T-helper 22 cell (primary cell): ENCODE measurements around the gene NSUN4.
"Not testable (repeated sequence)": the region's sequence is repeated elsewhere in the genome, so short reads cannot be mapped to it uniquely, and the experiment has no call there.

Experiments
- DNase-seq: peaks from one replicate; pipeline ENCODE4 v3.0.0-alpha.2; 2020; ENCODE audit warnings: low read depth

The NSUN4 gene

DNA sequence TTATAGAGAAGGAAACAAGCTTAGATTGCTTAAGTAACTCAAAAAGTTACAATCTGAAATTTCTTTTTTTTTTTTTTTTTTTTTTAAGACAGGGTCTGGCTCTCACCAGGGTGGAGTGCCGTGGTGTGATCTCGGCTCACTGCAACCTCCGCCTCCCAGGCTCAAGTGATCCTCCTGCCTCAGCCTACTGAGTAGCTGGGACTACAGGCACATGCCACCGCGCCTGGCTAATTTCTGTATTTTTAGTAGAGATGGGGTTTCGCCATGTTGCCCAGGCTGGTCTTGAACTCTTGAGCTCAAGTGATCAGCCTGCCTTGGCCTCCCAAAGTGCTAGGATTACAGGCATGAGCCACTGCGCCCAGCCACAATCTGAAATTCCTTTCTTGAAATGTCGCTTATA, 27.1 kb downstream of the NSUN4 start:
- DNase-seq = not testable (repeated sequence)

DNA sequence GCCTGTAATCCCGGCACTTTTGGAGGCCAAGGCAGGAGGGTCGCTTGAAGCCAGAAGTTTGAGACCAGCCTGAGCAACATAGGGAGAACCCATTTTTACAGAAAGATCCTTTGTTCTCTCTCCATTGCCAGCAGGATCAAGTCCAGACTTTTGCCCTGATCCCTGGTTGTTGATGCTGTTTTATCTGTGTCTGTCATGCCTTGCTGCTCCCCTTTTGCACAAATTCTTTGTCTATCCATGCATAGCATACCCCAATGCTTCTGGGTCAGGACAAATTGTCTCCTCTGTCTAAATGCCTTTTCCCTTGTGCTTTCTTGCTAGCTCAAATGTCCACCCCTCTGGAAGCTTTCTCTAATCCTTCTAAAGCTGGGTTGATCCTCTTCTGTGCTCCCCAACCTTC, 28.2 kb downstream of the NSUN4 start:
- no peak for DNase-seq

DNA sequence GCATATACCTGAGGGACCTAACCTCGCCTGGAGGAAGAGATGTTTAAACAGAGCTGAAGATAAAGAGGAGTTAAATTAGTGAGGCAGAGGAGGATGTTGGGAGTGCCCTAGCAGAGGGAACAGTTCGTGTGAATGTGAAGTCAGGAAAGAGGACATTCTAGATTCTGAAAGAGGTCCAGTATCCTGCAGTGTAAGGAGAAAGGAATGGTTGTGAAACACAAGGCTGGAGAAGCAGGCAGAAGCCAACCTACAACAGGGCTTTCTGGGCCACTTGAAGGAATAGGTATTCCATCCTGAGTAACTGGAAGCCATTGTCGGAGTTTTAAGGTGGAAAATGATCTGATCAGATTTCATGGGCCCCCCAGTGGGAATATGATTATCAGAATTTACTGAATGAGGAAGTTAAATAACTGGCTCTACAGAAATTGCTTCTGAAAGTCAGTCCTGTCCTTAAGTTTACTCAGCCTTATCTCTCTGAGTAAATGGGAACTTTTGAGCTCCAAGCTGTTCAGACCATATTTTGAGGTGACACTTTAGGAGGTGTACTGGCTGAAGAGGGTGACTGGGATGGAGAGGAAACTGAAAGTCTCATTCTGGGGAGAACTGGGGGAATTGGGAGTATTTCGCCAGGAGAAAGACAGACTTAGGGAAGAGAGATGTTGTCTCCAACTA, 29.1 kb downstream of the NSUN4 start:
- DNase-seq = no peak

DNA sequence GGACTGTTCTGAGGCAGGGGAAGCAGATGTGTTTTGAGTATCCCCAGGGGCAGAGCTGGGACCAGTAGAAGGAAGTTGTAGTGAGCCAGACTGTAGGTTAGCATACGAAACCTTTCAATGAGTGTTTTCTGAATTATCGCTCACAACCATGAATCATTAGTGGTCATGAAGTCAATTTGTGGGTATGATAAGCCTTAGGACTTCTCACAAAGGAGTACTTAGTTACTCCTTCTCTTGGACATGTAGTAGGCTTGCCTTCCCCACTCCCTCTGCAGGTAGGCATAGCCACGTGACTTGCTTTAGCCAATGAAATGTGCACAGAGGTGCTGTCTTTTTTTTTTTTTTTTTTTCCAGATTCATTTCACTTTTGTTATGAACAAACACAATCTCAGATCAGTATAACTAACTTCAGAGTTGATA, 29.6 kb downstream of the NSUN4 start:
- DNase-seq = no peak

DNA sequence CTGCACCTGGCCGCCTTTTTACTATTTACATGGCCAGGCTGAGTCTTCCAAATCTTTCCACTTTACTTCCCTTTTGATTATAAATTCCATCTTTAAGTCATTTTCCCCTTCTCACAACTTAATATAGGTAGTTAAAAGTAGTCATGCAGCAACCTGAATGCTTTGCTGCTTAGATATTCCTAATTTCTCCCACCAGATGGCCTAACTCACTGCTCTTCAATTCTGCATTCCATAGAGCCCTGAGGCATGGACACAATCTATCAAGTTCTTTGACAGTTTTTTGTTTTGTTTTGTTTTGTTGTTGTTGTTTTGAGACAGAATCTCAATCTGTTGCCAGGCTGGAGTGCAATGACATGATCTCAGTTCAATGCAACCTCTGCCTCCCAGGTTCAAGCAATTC, 31.8 kb downstream of the NSUN4 start:
- DNase-seq = no peak

DNA sequence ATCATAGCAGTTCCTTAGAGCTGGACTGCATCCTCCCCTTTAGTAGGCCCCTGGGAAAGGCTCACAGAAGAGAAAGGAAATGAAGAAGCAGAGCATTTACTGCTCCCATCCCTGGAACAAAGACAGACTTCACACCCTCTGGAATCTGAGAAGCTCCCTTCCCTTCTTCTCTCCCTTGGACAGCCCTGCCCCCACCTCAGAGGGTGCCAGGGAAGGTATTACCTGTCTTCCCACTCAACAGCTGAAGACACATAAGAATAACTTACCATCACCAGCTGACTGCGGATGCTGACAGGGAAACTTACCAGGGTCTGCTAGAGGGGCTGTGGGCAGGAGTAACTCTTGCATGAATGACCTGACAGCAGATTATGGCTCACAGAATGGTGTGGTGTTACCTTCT, 39.4 kb downstream of the NSUN4 start:
- no peak for DNase-seq

DNA sequence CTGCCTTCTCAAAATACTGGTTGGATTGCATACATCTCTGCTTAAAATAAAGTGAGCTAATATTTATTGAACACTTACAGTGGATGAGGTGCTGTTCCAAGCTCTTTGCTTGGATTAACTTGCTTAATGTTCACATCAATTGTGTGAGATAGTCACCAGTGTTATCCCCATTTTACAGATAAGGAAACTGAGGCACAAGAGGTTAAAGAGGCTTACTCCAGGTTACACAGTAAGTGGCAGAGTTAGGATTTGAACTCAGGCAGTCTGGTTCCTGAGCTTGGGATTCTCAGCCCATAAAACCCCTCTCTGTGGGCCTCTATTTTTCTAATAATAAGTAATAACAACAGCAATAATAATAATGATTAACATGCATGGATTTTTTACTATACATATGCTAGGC, 39.9 kb downstream of the NSUN4 start:
- DNase-seq = no peak

DNA sequence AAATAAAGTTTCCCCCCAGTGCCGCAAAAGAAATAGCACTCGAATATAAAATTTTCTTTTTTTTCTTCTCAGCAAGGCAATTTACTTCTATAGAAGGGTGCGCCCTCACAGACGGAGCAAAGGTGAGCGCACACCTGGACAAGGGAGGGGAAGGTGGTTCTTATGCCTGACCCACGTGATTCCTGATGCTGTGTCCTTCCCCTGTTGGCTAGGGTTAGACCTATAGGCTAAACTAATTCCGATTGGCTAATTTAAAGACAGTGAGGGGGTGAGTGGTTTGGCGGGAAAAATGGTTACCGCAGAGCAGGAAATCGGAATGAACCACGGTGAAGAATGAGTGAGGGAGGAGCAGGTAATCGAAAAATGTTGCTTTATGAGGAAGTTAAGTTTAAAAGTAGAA, 52.9 kb downstream of the NSUN4 start:
- DNase-seq = no peak

DNA sequence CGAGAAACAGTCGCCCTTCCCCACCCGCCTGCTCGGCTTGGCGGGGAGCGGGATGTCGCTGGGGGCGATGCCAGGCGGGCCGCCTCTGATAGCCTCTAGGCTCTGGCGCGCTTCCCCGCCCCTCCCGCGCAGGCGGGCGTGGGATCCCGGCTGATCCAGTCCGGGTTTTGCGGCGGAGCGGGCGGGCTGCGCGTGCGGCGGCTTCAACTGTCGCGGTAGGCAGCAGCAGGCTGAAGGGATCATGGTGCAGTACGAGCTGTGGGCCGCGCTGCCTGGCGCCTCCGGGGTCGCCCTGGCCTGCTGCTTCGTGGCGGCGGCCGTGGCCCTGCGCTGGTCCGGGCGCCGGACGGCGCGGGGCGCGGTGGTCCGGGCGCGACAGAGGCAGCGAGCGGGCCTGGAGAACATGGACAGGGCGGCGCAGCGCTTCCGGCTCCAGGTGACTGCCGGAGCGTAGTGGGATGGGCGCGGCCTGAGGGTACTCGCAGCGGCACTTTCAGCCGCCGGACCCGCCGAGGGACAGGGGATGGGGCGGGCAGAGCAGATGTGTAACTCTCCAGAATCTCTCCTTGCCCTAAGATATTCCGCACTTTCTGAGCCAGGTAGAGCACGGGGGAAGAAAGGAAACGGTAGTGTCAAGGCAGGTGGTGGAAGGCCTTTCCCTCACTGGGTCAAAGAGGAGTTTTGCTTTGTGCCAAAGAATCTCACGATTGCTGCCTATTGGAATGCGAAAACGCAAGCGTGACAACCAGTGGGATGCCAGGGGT, 53.7 kb downstream of the NSUN4 start, which contains the start of gene FAAH:
Gene FAAH, plus strand, starts transcription at position 210 of the 764 bp plus-strand sequence. Its CDS starts 32 bp downstream, at position 242.
- DNase-seq = no peak

DNA sequence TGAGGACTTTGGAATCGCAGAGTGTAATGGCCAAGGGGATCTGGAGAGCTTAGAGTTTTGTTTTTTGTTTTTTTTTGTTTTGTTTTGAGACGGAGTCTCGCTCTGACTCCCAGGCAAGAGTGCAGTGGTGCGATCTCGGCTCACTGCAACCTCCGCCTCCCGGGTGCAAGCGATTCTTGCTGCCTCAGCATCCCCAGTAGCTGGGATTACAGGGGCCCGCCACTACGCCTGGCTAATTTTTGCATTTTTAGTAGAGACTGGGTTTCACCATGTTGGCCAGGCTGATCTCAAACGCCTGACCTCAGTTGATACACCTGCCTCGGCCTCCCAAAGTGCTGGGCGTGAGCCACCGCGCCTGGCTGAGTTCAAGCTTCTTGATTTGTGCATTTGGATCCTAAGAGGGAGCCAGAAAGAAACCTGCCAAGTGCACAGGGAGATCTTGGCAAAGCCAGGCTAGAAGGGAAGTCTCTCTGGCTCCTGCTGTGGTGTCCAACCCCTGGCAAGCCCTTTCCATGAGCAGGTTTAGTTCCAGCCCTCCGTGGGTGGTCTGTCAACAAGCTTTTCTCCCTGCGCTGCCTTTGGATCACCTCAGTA, 54.4 kb downstream of the NSUN4 start:
- no peak for DNase-seq

DNA sequence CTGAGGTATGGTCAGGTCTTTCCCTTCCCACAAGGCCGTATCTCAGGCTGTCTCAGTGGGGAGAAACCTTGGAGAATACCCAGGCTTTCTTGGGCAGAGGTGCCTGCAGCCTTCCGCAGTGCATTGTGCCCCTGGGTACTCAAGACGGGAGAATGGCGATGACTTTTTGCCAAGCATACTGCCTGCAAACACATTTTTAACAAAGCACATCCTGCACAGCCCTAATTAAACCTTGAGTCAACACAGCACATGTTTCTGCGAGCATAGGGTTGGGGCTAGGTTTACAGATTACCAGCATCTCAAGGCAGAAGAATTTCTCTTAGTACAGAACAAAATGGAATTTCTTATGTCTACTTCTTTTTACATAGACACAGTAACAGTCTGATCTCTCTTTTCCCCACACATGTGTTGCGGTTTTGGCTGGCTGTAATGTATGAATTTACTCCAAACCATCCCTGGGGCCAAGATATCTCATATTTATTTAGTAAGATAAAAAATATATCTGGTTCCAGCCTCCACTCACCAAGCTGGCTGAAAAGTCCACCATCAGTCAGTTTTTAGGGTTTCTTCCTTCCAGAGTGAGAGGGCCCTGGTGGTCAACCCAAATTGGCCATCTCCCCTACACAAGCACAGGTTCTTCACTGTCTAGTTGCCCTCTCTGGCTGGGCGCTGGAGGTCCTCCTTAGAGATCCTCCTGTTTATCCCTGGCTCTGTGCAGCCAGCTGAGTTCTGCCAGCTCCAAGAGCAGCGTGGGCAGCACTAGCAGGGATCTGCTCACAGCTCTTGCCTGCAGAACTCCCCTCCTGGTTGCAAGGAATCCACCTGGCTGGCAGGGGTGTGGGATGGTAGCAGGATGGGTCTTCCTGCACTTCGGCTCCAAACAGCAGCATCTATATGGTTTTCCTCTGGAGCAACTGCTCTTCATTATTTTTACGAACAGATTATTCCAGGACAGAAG, 56.1 kb downstream of the NSUN4 start:
- no peak for DNase-seq

DNA sequence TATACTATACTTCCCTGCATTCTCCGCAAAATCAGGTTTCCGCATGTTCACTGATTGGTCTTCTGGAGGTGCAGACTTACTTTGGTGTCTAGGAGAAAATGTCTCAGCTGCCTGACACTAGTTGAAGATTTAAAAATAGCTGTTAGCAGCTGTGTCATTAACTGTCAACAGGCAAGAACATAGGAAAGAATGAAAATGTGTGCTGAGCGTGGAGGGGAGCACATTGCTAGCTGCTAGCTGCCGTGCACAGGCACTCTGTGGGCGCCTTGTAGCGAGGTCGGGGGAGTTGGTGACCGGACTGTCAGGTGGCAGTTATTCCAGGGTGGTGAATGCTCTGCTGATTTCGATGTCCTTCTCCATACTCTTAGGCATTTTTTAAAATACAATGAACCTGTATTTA, 58.7 kb downstream of the NSUN4 start:
- no peak for DNase-seq

DNA sequence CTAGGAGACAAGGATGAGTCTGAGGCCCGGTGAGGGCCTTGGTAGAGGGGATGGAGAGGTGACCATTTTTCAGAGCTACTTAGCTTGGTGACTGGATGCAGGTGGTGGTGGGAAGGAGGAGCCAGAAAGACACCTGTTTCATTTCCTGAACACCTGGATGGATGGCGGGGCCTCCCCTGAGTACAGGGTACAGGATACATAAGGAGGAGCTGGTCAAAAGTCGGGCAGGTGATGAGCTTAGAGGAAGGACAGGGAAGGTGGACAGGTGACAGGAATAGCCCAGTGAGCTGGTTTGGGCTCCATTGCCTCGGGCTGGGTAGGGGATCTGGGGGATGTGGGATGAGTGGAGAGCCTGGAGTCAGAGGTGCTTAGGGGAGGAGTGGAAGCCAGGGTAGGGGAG, 59.8 kb downstream of the NSUN4 start:
- DNase-seq = no peak

DNA sequence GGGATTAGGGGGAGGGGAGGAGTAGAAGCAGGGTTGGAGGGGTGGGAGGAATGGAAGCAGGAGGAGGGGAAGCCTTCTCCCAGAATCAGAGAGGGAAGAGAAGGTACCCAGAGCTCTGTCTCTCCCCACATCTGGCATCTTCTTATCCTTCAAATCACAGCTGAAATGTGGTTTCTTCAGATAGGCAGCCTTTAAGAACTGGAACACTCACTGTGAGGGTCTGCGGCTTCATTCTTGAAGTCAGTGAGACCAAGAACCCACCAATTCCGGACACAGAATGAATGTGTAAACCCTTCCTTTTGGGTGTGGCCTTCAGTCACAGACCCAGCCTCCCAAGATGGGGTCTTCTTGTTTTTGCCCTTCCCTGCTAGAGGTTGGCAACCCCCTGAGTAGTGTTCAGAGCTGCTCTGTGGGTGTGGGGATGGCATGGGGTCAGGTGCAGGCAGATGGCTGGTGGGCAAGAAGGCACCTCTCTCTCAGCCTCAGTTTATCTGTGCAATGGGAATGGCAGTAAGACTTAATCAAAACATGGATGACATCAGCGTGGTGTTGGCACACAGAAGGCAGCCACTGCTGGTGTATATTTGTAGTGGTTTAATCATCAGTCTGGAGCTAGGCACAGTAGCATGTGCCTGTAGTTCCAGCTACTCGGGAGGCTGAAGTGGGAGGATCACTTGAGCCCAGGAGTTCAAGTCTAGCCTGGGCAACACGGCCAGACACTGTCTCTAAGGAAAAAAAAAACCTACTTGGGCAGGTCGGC, 60.7 kb downstream of the NSUN4 start:
- no peak for DNase-seq

DNA sequence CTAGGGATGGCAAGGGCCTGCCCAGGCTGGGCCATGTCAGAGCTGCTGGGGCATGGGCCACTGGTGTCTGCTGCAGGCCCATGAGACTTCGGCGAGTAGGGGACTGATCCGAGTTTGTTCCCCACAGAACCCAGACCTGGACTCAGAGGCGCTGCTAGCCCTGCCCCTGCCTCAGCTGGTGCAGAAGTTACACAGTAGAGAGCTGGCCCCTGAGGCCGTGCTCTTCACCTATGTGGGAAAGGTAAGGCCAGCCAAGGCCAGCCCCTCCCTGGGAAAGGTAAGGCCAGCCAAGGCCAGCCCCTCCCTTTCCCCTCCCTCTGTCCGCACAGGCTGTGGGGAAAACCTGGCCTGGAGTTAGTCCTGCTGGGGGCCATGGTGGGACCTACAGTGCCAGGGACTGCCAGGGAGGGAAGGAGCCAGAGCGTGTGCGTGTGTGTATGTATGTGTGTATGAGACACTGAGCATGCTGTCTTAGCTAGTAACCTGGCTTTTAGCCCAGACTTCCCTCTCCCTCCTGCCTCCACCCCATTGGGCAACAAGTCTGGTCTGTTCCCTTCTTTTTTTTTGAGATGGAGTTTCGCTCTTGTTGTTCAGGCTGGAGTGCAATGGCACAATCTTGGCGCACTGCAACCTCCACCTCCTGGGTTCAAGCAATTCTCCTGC, 61.5 kb downstream of the NSUN4 start:
- no peak for DNase-seq

DNA sequence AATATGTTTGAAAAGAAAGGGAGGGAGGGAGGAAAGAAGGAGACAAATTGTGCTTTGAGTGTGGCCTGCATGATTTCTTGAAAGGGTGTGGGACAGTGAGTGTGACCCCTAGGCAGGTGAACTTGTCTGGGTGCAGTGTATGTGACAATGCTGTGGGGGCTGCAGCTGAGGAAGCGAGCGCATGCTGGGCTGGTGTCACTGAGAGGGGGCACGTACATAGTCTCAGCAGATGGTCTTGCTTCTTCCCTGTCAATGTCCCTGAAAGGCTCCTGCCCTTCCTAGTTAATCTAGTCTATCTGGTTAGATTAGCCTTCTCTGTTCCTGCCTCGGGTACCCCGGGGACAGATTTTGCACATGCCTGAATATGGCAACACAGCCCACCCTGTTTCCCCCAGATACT, 63.3 kb downstream of the NSUN4 start:
- no peak for DNase-seq

DNA sequence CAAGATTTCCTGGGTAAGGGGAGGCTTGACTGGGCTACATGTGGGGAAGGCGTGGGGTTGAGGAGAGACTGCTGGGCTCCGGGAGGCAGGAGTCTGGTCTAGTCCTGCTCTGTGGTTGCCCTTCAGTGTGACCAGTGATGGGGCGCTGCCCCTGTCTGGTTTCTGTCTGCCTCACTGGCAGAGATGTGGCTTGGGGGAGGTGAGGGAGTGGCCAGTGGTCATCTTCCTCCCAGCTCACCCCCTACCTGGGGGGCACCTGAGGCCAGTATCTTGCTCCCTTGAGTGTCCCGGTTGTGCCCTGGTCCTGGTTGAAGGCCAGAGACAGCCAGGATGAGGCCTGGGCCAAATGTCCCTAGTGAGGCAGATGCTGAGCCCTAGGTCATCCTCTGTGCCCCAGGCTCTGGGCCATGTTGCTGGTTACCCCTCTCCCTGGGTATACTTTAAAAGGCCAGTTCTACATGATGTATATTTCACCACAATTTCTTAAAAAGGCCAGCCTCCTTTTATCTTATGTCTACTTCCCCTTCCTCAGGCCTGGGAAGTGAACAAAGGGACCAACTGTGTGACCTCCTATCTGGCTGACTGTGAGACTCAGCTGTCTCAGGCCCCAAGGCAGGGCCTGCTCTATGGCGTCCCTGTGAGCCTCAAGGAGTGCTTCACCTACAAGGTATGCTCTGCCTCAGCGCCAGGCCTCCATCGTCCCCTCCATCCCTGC, 64.0 kb downstream of the NSUN4 start:
- DNase-seq = no peak

DNA sequence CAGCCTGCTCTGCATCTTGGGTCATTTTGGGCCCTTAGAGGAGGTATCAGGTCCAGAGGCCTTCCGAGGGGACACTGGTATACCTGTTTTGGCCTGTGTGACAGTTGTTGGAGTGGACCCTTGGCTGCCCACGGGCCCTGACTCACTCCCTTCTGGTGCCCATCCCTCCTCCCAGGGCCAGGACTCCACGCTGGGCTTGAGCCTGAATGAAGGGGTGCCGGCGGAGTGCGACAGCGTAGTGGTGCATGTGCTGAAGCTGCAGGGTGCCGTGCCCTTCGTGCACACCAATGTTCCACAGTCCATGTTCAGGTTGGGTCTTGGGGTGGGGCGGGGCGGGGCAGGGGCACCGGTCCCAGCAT, 64.6 kb downstream of the NSUN4 start:
- DNase-seq = no peak

DNA sequence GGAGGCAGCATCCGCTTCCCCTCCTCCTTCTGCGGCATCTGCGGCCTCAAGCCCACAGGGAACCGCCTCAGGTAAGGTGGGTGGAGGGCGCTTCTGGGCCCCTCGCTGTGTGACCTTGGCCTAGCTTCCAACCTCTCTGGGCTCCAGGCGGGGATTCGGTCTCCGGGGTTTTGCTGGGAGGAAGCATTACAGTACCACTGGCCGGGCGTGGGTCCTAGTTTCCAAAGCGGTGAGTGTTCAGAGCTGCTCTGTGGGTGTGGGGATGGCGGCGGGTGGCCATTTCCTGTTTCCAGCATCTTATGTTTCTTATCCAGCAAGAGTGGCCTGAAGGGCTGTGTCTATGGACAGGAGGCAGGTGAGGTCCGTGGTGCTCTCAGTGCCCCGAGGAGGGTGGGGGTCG, 65.1 kb downstream of the NSUN4 start:
- no peak for DNase-seq

DNA sequence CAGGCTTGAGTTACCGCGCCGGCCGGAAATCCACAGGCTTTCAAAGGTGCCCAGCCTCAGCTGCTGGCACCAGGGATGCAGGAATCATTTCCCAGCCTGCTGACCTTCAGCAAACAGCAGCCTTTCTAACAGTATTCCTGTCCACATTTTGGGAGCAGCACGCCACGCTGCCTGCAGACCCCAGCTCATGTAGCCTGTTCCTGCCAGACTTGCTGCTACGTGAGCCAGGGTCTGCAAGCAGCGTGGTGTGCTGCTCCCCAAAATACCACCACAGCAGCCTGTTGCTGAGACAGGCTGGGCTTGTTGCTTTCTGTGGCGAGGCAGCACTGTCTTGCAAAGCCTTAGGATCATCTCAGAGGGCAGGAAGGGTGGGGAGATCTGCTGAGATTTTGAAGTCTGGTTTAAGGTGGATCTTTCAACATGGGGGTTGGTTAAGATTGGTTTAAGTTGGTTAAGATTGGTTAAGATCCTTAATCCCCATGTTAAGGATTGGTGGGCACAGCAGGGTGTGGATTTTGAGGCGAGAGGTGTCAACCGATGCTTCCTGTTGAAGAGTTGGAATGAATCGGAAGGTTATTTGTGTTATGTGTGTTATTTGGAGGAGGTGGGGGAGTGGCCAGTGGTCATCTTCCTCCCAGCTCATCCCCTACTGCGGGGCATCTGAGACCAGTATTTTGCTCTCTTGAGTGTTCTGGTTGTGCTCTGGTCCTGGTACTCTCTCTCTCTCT, 66.4 kb downstream of the NSUN4 start:
- no peak for DNase-seq
